Neuronal stem cell (in vitro differentiated cells): Measurements from ENCODE around the gene ARL2BP.

Experiments used
- DNase-seq: peaks from one replicate; pipeline ENCODE4 v3.0.0-alpha.2; 2013; ENCODE audit warnings: low spot score
- H2AFZ ChIP-seq: one replicate; pipeline ENCODE4 v1.6.1; 2013; ENCODE audit warnings: mild to moderate bottlenecking, low read length, inconsistent platforms
- H2AK5ac ChIP-seq: 2 replicates; pipeline ENCODE4 v1.6.1; 2013; ENCODE audit warnings: low read depth, mild to moderate bottlenecking, inconsistent platforms, low read length, moderate library complexity, mixed read lengths
- H2BK120ac ChIP-seq: 2 replicates; pipeline ENCODE4 v1.6.1; 2013; ENCODE audit warnings: low read depth, mild to moderate bottlenecking, inconsistent platforms, low read length, moderate library complexity, mixed read lengths
- H2BK12ac ChIP-seq: one replicate; pipeline ENCODE4 v1.6.1; 2013; ENCODE audit warnings: low read length, inconsistent platforms
- H2BK15ac ChIP-seq: 2 replicates; pipeline ENCODE4 v1.6.1; 2013; ENCODE audit warnings: mild to moderate bottlenecking, low read length, inconsistent platforms, mixed read lengths
- H2BK5ac ChIP-seq: one replicate; pipeline ENCODE4 v1.6.1; 2013; ENCODE audit warnings: inconsistent platforms, mild to moderate bottlenecking, low read length, moderate library complexity
- H3K14ac ChIP-seq: one replicate; pipeline ENCODE4 v1.6.1; 2013; ENCODE audit warnings: low read length, inconsistent platforms
- H3K18ac ChIP-seq: 2 replicates; pipeline ENCODE4 v1.6.1; 2013; ENCODE audit warnings: low read length, inconsistent platforms
- H3K23ac ChIP-seq: 2 replicates; pipeline ENCODE4 v1.6.1; 2013; ENCODE audit warnings: low read depth, mild to moderate bottlenecking, mixed read lengths, low read length, inconsistent platforms; ENCODE audit not compliant: poor library complexity
- H3K27ac ChIP-seq: replicated peaks from 3 replicates; pipeline ENCODE4 v1.5.1; 2013; ENCODE audit warnings: low read length, inconsistent platforms
- H3K27me3 ChIP-seq, 3 experiments: 2 replicates each; pipeline ENCODE4 v1.6.1; 2013; ENCODE audit warnings: low read length in 3 of 3, mild to moderate bottlenecking in 2 of 3, inconsistent platforms in 1 of 3, low read depth in 1 of 3, mixed read lengths in 1 of 3, moderate library complexity in 1 of 3; ENCODE audit not compliant: control insufficient read depth in 3 of 3, insufficient read depth in 3 of 3
- H3K36me3 ChIP-seq, 2 donors: replicated peaks in 1 of 2; 2 replicates each; pipeline ENCODE4 v1.6.1; 2013; ENCODE audit warnings: low read length in 2 of 2; ENCODE audit not compliant: control insufficient read depth in 2 of 2, insufficient read depth in 2 of 2
- H3K4ac ChIP-seq: 2 replicates; pipeline ENCODE4 v1.6.1; 2013; ENCODE audit warnings: inconsistent platforms, mild to moderate bottlenecking, low read length, moderate library complexity
- H3K4me1 ChIP-seq, 2 donors: 1 replicate in 1 of 2; 2 replicates in 1 of 2; pipeline ENCODE4 v1.6.1; 2013; ENCODE audit warnings: low read length in 2 of 2, low read depth in 1 of 2; ENCODE audit not compliant: control insufficient read depth in 2 of 2, insufficient read depth in 1 of 2
- H3K4me2 ChIP-seq: one replicate; pipeline ENCODE4 v1.6.1; 2013; ENCODE audit warnings: mild to moderate bottlenecking, low read length, inconsistent platforms; ENCODE audit not compliant: insufficient read depth, poor library complexity, severe bottlenecking
- H3K4me3 ChIP-seq, 2 donors: 2 replicates each; pipeline ENCODE4 v1.5.1; 2013; ENCODE audit warnings: low read length in 2 of 2, mild to moderate bottlenecking in 2 of 2, inconsistent platforms in 1 of 2, moderate library complexity in 1 of 2
- H3K79me1 ChIP-seq: one replicate; pipeline ENCODE4 v1.6.1; 2013; ENCODE audit warnings: low read depth, mild to moderate bottlenecking, inconsistent platforms, low read length, moderate library complexity
- H3K9ac ChIP-seq: one replicate; pipeline ENCODE4 v1.6.1; 2013; ENCODE audit warnings: mild to moderate bottlenecking, low read depth, low read length, inconsistent platforms; ENCODE audit not compliant: poor library complexity
- H3K9me3 ChIP-seq, 2 donors: replicated peaks in 1 of 2; 2 replicates each; pipeline versions ENCODE3 to v1.6.1; 2013; ENCODE audit warnings: low read length in 2 of 2, mild to moderate bottlenecking in 2 of 2, inconsistent platforms in 1 of 2, low read depth in 1 of 2, mixed read lengths in 1 of 2, moderate library complexity in 1 of 2; ENCODE audit not compliant: control insufficient read depth in 2 of 2, insufficient read depth in 1 of 2
- H4K8ac ChIP-seq: one replicate; pipeline ENCODE4 v1.6.1; 2013; ENCODE audit warnings: low read depth, mild to moderate bottlenecking, inconsistent platforms, low read length, moderate library complexity
- H4K91ac ChIP-seq: one replicate; pipeline ENCODE4 v1.6.1; 2013; ENCODE audit warnings: low read length, low read depth, mild to moderate bottlenecking, inconsistent platforms; ENCODE audit not compliant: poor library complexity
- WGBS, 2 donors: extraction: QIAGEN DNeasy Blood & Tissue Kit; methylation state at CpG; one replicate each; pipeline ENCODE4 v1.1.7; 2013; ENCODE audit warnings: missing lambda C conversion rate in 2 of 2, mixed read lengths in 1 of 2; ENCODE audit not compliant: insufficient read length in 2 of 2, insufficient replicate concordance in 1 of 2; ENCODE audit errors: extremely low coverage in 2 of 2; 5-methylcytosine and 5-hydroxymethylcytosine counted together

ARL2BP gene

GRCh38 chr16:57270221-57271062 lies 25.4 kb downstream of the ARL2BP start:
- Histone ChIP-seq H3K4me3 (no peak overlapping the region), H2BK12ac (no peak overlapping the region), H3K14ac (no peak overlapping the region), H4K91ac (peak overlapping the region; percentile 59), H2AFZ (peak overlapping the region; percentile 67), H3K4ac (peak overlapping the region; percentile 91), H3K9me3 (no peaks in the 10 kb centered on the region), H3K4me2 (peak overlapping the region; percentile 42), H2BK120ac (peak overlapping the region; percentile 88), H3K23ac (peak overlapping the region; percentile 48), H3K36me3 (no peaks in the 10 kb centered on the region), H2BK15ac (peak overlapping the region; percentile 93), H2AK5ac (peak overlapping the region; percentile 96), H4K8ac (no peak overlapping the region), H3K9ac (no peak overlapping the region), H3K27me3 (no peaks in the 10 kb centered on the region), H3K18ac (peak overlapping the region; percentile 92), H3K4me1 (peaks cover 12 to 26% of the 10 kb centered on the region in 2 donors), H3K27ac (peak overlapping the region; percentile 29), H2BK5ac (peak overlapping the region; percentile 0), H3K79me1 (no peaks in the 10 kb centered on the region)
- DNase-seq: peak; percentile 24
- WGBS, 2 donors: no CpG with 5 or more reads among the region's 25 CpGs

GRCh38 chr16:57271063-57271345 lies 25.9 kb downstream of the ARL2BP start:
- no peak overlapping the region for H3K9ac ChIP-seq
- H4K8ac ChIP-seq: peak overlapping the region; percentile 50
- peak overlapping the region; percentile 48 for H3K23ac ChIP-seq
- H3K9me3 ChIP-seq: no peaks in the 10 kb centered on the region
- peak overlapping the region; percentile 0 for H2BK5ac ChIP-seq
- H3K79me1 ChIP-seq: no peaks in the 10 kb centered on the region
- peak overlapping the region; percentile 92 for H3K18ac ChIP-seq
- no peak overlapping the region for H2AFZ ChIP-seq
- H3K27me3 ChIP-seq: no peaks in the 10 kb centered on the region
- H4K91ac ChIP-seq: peak overlapping the region; percentile 59
- no peak for DNase-seq
- no peaks in the 10 kb centered on the region for H3K36me3 ChIP-seq
- no CpG with 5 or more reads among the region's 7 CpGs for WGBS, 2 donors
- peak overlapping the region; percentile 42 for H3K4ac ChIP-seq
- H2BK12ac ChIP-seq: peak overlapping the region; percentile 98
- no peak overlapping the region for H3K27ac ChIP-seq
- no peak overlapping the region for H3K4me3 ChIP-seq
- peak overlapping the region; percentile 96 for H2AK5ac ChIP-seq
- H3K4me2 ChIP-seq: no peak overlapping the region
- peak overlapping the region; percentile 88 for H2BK120ac ChIP-seq
- H3K14ac ChIP-seq: no peak overlapping the region
- H2BK15ac ChIP-seq: peak overlapping the region; percentile 93
- H3K4me1 ChIP-seq: peaks cover 12 to 26% of the 10 kb centered on the region in 2 donors

GRCh38 chr16:57271867-57272495 lies 26.9 kb downstream of the ARL2BP start:
- Histone ChIP-seq H3K9me3 (no peaks in the 10 kb centered on the region), H3K18ac (peak overlapping the region; percentile 68), H2BK15ac (peak overlapping the region; percentile 7), H3K27ac (no peak overlapping the region), H3K4me3 (no peak overlapping the region), H3K36me3 (no peaks in the 10 kb centered on the region), H3K4ac (no peak overlapping the region), H3K4me2 (no peak overlapping the region), H2AK5ac (peak overlapping the region; percentile 91), H2AFZ (no peak overlapping the region), H3K4me1 (peaks cover 15 to 26% of the 10 kb centered on the region in 2 donors), H3K14ac (no peak overlapping the region), H4K8ac (no peak overlapping the region), H3K27me3 (no peaks in the 10 kb centered on the region), H2BK12ac (no peak overlapping the region), H3K79me1 (no peaks in the 10 kb centered on the region), H3K23ac (no peak overlapping the region), H4K91ac (no peak overlapping the region), H2BK5ac (no peak overlapping the region), H3K9ac (no peak overlapping the region), H2BK120ac (no peak overlapping the region)
- no peak for DNase-seq
- no CpG with 5 or more reads among the region's 5 CpGs for WGBS, 2 donors

GRCh38 chr16:57273359-57273758 lies 28.3 kb downstream of the ARL2BP start:
- no peaks in the 10 kb centered on the region for H3K79me1 ChIP-seq
- H2BK15ac ChIP-seq: no peak overlapping the region
- no peaks in the 10 kb centered on the region for H3K9me3 ChIP-seq
- H3K23ac ChIP-seq: no peak overlapping the region
- H3K9ac ChIP-seq: no peak overlapping the region
- H3K4me2 ChIP-seq: no peak overlapping the region
- no peak overlapping the region for H2BK5ac ChIP-seq
- no peak overlapping the region for H3K4ac ChIP-seq
- no peak overlapping the region for H3K4me3 ChIP-seq
- no peaks in the 10 kb centered on the region for H3K27me3 ChIP-seq
- H2BK120ac ChIP-seq: no peak overlapping the region
- H2AK5ac ChIP-seq: peak overlapping the region; percentile 69
- no peak overlapping the region for H2BK12ac ChIP-seq
- DNase-seq: peak; percentile 32
- no peak overlapping the region for H2AFZ ChIP-seq
- H3K36me3 ChIP-seq: no peaks in the 10 kb centered on the region
- peaks cover 16 to 26% of the 10 kb centered on the region in 2 donors for H3K4me1 ChIP-seq
- WGBS, 2 donors: no CpG with 5 or more reads among the region's 1 CpG
- H4K91ac ChIP-seq: no peak overlapping the region
- H3K18ac ChIP-seq: peak overlapping the region; percentile 7
- H3K27ac ChIP-seq: peak overlapping the region; percentile 15
- no peak overlapping the region for H4K8ac ChIP-seq
- H3K14ac ChIP-seq: no peak overlapping the region
